Hippocampal formation (tissue), 2 donors: ENCODE measurements around the gene CSMD2.

ENCODE experiments used
- DNase-seq, 2 donors: peaks; one replicate each; lab custom pipeline; 2025; lab: John Stamatoyannopoulos, UW

Gene CSMD2

GRCh38 chr1:33854091-33854490 lies 310.9 kb downstream of the CSMD2 start:
- DNase-seq = no peak

GRCh38 chr1:33853431-33853830 lies 311.6 kb downstream of the CSMD2 start:
- no peak for DNase-seq

- no peak for DNase-seq
Observed at GRCh38 chr1:33852711-33853110, 312.3 kb downstream of the CSMD2 start.

- no peak for DNase-seq
Observed at GRCh38 chr1:33850481-33850880, 314.5 kb downstream of the CSMD2 start.

- no peak for DNase-seq
Observed at GRCh38 chr1:33849211-33849610, 315.8 kb downstream of the CSMD2 start.

GRCh38 chr1:33848205-33848937 lies 316.7 kb downstream of the CSMD2 start:
- no peak for DNase-seq

GRCh38 chr1:33846861-33847260 lies 318.2 kb downstream of the CSMD2 start:
- DNase-seq = no peak

- no peak for DNase-seq
Observed at GRCh38 chr1:33844166-33844565, 320.9 kb downstream of the CSMD2 start.

- no peak for DNase-seq
Observed at GRCh38 chr1:33842348-33842747, 322.7 kb downstream of the CSMD2 start.

GRCh38 chr1:33841494-33841893 lies 323.5 kb downstream of the CSMD2 start:
- no peak for DNase-seq

GRCh38 chr1:33837635-33838034 lies 327.4 kb downstream of the CSMD2 start:
- no peak for DNase-seq

- no peak for DNase-seq
Observed at GRCh38 chr1:33836911-33837310, 328.1 kb downstream of the CSMD2 start.

- DNase-seq = no peak
Observed at GRCh38 chr1:33828654-33829053, 336.4 kb downstream of the CSMD2 start.

- DNase-seq = no peak
Observed at GRCh38 chr1:33828059-33828458, 337.0 kb downstream of the CSMD2 start.

GRCh38 chr1:33826711-33827110 lies 338.3 kb downstream of the CSMD2 start:
- DNase-seq = no peak

- DNase-seq = no peak
Observed at GRCh38 chr1:33826311-33826710, 338.7 kb downstream of the CSMD2 start.

- DNase-seq = no peak
Observed at GRCh38 chr1:33825506-33825905, 339.5 kb downstream of the CSMD2 start.

GRCh38 chr1:33824971-33825370 lies 340.1 kb downstream of the CSMD2 start:
- DNase-seq = no peak

- DNase-seq = no peak
Observed at GRCh38 chr1:33824321-33824720, 340.7 kb downstream of the CSMD2 start.

GRCh38 chr1:33823830-33824229 lies 341.2 kb downstream of the CSMD2 start:
- no peak for DNase-seq

GRCh38 chr1:33823401-33823800 lies 341.6 kb downstream of the CSMD2 start:
- DNase-seq = no peak

GRCh38 chr1:33822396-33822795 lies 342.6 kb downstream of the CSMD2 start:
- no peak for DNase-seq

GRCh38 chr1:33821291-33821690 lies 343.7 kb downstream of the CSMD2 start:
- DNase-seq = no peak

- no peak for DNase-seq
Observed at GRCh38 chr1:33820804-33821203, 344.2 kb downstream of the CSMD2 start.
